ENCODE results near the gene NSD2.
"Not testable (repeated sequence)": the region's sequence is repeated elsewhere in the genome, so short reads cannot be mapped to it uniquely, and the experiment has no call there.

The NSD2 gene

DNA sequence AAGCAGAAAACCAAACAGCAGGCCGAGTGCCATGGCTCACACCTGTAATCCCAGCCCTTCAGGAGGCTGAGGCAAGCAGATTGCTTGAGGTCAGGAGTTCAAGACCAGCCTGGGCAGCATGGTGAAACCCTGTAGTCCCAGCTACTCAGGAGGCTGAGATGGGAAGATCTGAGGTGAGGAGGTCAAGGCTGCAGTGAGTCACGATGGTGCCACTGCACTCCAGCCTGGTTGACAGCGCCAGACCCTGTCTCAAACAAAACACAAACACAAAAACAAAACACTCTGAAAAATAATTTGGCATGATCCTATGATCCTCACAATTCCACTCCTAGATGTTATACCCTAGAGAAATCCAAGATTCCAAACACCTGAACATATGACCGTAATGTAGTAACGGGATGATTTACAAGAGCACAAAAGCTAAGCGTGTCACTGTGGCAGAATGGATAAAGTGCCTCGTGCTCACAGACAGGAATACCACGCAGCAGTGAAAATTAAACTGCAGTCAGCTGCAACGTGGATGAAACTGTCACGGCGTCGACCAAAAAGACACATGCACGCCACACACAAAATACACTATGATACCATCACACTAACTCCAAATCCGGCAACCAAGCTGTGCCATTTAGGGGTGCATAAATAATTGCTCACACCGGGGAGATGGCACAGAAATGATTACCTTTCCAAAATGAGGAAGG, 135.9 kb downstream of the NSD2 start:
- no peak for DNase-seq (ENCODE audit: low spot score)

- no peak for DNase-seq (ENCODE audit: low spot score)
Observed at GRCh38 chr4:2007804-2008670, 136.8 kb downstream of the NSD2 start.

- DNase-seq (ENCODE audit: low spot score) = no peak
Observed at GRCh38 chr4:2008671-2008920, 137.4 kb downstream of the NSD2 start.

- DNase-seq (ENCODE audit: low spot score) = peak; percentile 90
Observed at GRCh38 chr4:2008921-2009650, 137.9 kb downstream of the NSD2 start, which contains the start of gene NELFA. NELFA (minus strand) TSS chr4:2008974; CDS start chr4:2008959, 15 bp downstream.

GRCh38 chr4:2009651-2010233, 138.5 kb downstream of the NSD2 start:
- peak; percentile 75 for DNase-seq (ENCODE audit: low spot score)

DNA sequence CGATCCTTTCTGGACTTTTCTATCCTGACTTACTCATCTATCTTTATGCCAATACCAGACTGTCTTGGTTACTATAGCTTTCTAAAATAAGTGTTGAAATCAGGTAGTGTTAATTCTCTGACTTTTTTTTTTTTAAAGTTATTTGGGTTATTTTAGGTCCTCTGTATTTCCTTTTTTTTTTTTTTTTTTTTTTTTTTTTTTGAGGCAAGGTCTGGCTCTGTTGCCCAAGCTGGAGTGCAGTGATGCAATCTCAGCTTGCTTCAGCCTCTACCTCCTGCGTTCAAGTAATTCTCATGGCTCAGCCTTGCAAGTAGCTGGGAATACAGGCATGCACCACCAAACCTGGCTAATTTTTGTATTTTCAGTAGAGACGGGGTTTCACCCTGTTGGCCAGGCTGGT, 140.4 kb downstream of the NSD2 start:
- DNase-seq (ENCODE audit: low spot score) = no peak

GRCh38 chr4:2015008-2015407, 143.8 kb downstream of the NSD2 start:
- DNase-seq (ENCODE audit: low spot score) = no peak

DNA sequence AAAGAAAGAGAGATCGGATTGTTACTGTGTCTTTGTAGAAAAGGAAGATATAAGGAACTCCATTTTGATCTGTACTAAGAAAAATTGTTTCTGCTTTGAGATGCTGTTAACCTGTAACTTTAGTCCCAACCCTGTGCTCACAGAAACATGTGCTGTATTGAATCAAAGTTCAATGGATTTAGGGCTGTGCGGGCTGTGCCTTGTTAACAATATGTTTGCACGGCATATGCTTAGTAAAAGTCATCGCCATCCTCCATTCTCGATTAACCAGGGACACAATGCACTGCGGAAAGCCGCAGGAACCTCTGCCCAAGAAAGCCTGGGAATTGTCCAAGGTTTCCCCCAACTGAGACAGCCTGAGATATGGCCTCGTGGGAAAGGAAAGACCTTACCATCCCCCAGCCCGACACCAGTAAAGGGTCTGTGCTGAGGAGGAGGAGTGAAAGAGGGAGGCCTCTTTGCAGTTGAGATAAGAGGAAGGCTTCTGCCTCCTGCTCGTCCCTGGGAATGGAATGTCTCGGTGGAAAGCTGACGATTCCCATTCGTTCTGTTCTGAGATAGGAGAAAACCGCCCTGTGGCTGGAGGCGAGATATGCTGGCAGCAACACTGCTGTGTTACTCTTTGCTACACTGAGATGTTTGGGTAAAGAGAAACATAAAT, 150.3 kb downstream of the NSD2 start:
- not testable (repeated sequence) for DNase-seq (ENCODE audit: low spot score)

DNA sequence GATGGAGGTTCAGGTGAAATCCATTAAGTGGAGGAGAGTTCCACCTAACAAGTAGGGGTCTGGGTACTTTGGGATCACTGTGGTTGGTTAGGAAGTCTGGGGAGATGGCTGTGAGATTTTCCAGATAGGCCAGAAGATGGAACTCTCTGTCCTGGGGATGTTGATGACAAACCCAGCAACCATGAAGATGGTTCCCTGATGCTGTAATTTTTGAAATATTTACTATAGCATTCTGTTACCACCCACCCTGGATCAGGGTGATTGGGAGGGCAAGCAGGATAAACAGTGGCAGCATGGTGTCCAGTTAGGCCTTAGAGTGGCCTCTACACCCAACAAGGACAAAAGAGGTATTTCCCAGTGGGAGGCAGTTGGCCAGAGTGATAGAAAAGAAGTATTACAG, 153.5 kb downstream of the NSD2 start:
- no peak for DNase-seq (ENCODE audit: low spot score)

- no peak for DNase-seq (ENCODE audit: low spot score)
Observed at GRCh38 chr4:2025817-2026216, 154.6 kb downstream of the NSD2 start.

GRCh38 chr4:2027120-2027519, 155.9 kb downstream of the NSD2 start:
- not testable (repeated sequence) for DNase-seq (ENCODE audit: low spot score)

GRCh38 chr4:2031161-2031560, 160.0 kb downstream of the NSD2 start:
- DNase-seq (ENCODE audit: low spot score) = not testable (repeated sequence)
